ENCODE results near the gene VPS41. TPM values are rescaled to one million over a fixed set of nuclear protein-coding genes. Genes with fewer than 3 reads are reported as not detected.

Gene VPS41
- total and polyA plus RNA-seq, 2 of the 13 experiments (the other 11 are each of a cell fraction or from before 2014, with no cell fraction given) = 12.1 to 43.4 TPM

DNA sequence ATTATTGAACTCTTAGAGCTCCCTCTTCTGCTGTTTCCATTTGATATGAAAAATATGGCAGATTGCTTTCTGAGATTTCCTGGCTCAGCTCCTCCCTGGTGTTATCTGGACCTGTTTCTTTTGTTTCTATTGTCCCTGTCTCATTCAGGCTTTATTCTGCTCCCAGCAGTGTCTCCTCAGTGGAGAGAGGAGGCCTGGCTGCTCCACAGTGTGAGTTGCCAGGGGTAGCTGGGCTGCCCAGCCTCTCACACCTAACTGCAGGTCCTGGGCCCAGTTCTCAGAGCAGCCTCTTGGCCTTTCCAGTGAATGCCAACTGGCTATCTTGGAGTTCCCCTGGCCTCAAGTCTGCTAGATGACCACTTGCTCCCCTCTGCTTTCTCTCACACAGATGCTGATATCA is 127.0 kb downstream of the VPS41 start:
- Histone ChIP-seq H3K4me3 (replicated peaks in 1 of 3; ENCODE audit: insufficient read depth in 1 of 3, low read depth in 2 of 3, low read length in 3 of 3) (no peak overlapping the region), H2AFZ (ENCODE audit: low read length) (no peak overlapping the region), H4K20me1 (ENCODE audit: insufficient read depth, low read length) (no peaks in the 10 kb centered on the region), H3K9ac (ENCODE audit: insufficient read depth, low read depth, low read length) (no peak overlapping the region), H3K4me1 (ENCODE audit: insufficient read depth, low read length) (no peaks in the 10 kb centered on the region), H3K27ac (ENCODE audit: extremely low read length, insufficient read depth, low read length) (no peak overlapping the region), H3K79me2 (ENCODE audit: insufficient read depth, low read length) (no peaks in the 10 kb centered on the region), H3K4me2 (ENCODE audit: low read depth, low read length) (no peak overlapping the region), H3K36me3 (replicated peaks in 1 of 2; ENCODE audit: control insufficient read depth in 1 of 2, insufficient read depth in 2 of 2, low read length in 2 of 2) (no peaks in the 10 kb centered on the region), H3K9me3 (ENCODE audit: low read length) (no peaks in the 10 kb centered on the region), H3K27me3 (ENCODE audit: control insufficient read depth in 1 of 2, insufficient read depth in 2 of 2, low read length in 2 of 2) (no peaks in the 10 kb centered on the region)
- no peak for ATAC-seq
- no peak for FAIRE-seq
- DNase-seq (ENCODE audit: low spot score) = no peak
- intact Hi-C loops (cut with micrococcal nuclease; ENCODE audit: unreplicated experiment) (no loop called here), in situ Hi-C loops (cut with HindIII; ENCODE audit: extremely low pct_ligation_motif_present, low pct_unique_long_range_greater_than_20kb) (no loop called here)
- no TSS peak for BruUV-seq (replicated peaks)
- ChIA-PET CTCF (ENCODE audit: low intra/inter-chr PET ratio, low total read pairs) (no interaction called here), POLR2A (no interaction called here)
- TF ChIP-seq, protein P1, sequence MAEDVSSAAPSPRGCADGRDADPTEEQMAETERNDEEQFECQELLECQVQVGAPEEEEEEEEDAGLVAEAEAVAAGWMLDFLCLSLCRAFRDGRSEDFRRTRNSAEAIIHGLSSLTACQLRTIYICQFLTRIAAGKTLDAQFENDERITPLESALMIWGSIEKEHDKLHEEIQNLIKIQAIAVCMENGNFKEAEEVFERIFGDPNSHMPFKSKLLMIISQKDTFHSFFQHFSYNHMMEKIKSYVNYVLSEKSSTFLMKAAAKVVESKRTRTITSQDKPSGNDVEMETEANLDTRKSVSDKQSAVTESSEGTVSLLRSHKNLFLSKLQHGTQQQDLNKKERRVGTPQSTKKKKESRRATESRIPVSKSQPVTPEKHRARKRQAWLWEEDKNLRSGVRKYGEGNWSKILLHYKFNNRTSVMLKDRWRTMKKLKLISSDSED (CRISPR knock-in tag; IDR thresholded peaks at IDR 0.05) = no peak
- no peak for TF ChIP-seq MEF2D (CRISPR knock-in tag; IDR thresholded peaks at IDR 0.05)
- no peak for TF ChIP-seq MBD4 (IDR thresholded peaks at IDR 0.05; ENCODE audit: borderline replicate concordance, low read length)
- no peak for TF ChIP-seq POLR2G (IDR thresholded peaks at IDR 0.05; ENCODE audit: low read depth, low read length)
- no peak for TF ChIP-seq RELA (CRISPR knock-in tag; IDR thresholded peaks at IDR 0.05)
- no peak for TF ChIP-seq ZC3H13 (CRISPR knock-in tag; IDR thresholded peaks at IDR 0.05)
- no peak for TF ChIP-seq BORCS8-MEF2B (CRISPR knock-in tag; IDR thresholded peaks at IDR 0.05)
- no peak for TF ChIP-seq SAP130 (CRISPR knock-in tag; IDR thresholded peaks at IDR 0.05; ENCODE audit: low read depth)
- no peak for TF ChIP-seq ZNF782 (CRISPR knock-in tag; IDR thresholded peaks at IDR 0.05; ENCODE audit: borderline replicate concordance)
- no peak for TF ChIP-seq ZNF746 (CRISPR knock-in tag; IDR thresholded peaks at IDR 0.05)
- no peak for TF ChIP-seq TARDBP (CRISPR knock-in tag; IDR thresholded peaks at IDR 0.05)
- TF ChIP-seq HOXA7 (CRISPR knock-in tag; IDR thresholded peaks at IDR 0.05) = no peak
- TF ChIP-seq, protein P2, sequence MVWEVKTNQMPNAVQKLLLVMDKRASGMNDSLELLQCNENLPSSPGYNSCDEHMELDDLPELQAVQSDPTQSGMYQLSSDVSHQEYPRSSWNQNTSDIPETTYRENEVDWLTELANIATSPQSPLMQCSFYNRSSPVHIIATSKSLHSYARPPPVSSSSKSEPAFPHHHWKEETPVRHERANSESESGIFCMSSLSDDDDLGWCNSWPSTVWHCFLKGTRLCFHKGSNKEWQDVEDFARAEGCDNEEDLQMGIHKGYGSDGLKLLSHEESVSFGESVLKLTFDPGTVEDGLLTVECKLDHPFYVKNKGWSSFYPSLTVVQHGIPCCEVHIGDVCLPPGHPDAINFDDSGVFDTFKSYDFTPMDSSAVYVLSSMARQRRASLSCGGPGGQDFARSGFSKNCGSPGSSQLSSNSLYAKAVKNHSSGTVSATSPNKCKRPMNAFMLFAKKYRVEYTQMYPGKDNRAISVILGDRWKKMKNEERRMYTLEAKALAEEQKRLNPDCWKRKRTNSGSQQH (CRISPR knock-in tag; IDR thresholded peaks at IDR 0.05; ENCODE audit: low read depth) = no peak
- no peak for TF ChIP-seq MED13 (CRISPR knock-in tag; IDR thresholded peaks at IDR 0.05)
- no peak for TF ChIP-seq EZH2 (conservative IDR thresholded peaks at IDR 0.05; ENCODE audit: low read depth, low read length)
- no peak for TF ChIP-seq ZNF883 (CRISPR knock-in tag; IDR thresholded peaks at IDR 0.05; ENCODE audit: not compliant biosample characterization)

Measured in HepG2 (cell line).